Dermis microvascular lymphatic vessel endothelial cell (primary cell): ENCODE results near the gene TSPAN9. TPM values are rescaled to one million over a fixed set of nuclear protein-coding genes. Genes with fewer than 3 reads are reported as not detected.

Experiments
- DNase-seq, 2 donors: peaks; one replicate each; pipeline versions ENCODE4 v3.0.0 to v3.0.0-alpha.2; 2010; ENCODE audit warnings: low read depth in 2 of 2
- total RNA-seq: library from RNA; depleted of rRNA; stranded (reverse); fragments of >200 nt; gene quantifications from 2 replicates; pipeline ENCODE4 v1.2.1, GENCODE V29; 2014

TSPAN9 gene
- total RNA-seq, 1 donor from 2014 or later: 68.3 TPM

- no peak for DNase-seq
Observed at GRCh38 chr12:3138941-3139511, 61.8 kb downstream of the TSPAN9 start.

GRCh38 chr12:3139760-3140159, 62.6 kb downstream of the TSPAN9 start:
- no peak for DNase-seq

DNA sequence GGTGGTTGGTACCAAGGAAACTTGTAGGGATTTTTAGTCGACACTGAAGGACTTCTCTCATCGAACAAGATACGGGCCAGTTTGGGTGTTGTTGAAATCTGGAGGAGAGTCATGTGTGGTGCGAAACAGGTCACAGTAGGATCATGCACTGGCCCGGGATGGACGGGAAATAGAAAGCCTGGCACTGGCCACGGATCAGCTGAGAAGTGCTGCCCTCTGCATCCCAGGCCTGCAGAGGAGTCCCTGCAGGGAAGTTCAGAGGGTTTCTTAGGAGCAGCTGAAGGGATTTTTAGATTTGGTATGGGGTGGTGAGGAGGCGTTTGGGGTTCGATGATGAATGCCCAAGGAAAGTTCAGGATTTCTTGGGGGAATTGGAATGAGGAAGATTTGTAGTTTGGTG, 63.1 kb downstream of the TSPAN9 start:
- DNase-seq: no peak

- DNase-seq: no peak
Observed at GRCh38 chr12:3141339-3142321, 64.5 kb downstream of the TSPAN9 start.

- no peak for DNase-seq
Observed at GRCh38 chr12:3142386-3142785, 65.2 kb downstream of the TSPAN9 start.

- no peak for DNase-seq
Observed at GRCh38 chr12:3144495-3144894, 67.3 kb downstream of the TSPAN9 start.

GRCh38 chr12:3145033-3145432, 67.9 kb downstream of the TSPAN9 start:
- DNase-seq: no peak

- DNase-seq: no peak
Observed at GRCh38 chr12:3145546-3146310, 68.5 kb downstream of the TSPAN9 start.

DNA sequence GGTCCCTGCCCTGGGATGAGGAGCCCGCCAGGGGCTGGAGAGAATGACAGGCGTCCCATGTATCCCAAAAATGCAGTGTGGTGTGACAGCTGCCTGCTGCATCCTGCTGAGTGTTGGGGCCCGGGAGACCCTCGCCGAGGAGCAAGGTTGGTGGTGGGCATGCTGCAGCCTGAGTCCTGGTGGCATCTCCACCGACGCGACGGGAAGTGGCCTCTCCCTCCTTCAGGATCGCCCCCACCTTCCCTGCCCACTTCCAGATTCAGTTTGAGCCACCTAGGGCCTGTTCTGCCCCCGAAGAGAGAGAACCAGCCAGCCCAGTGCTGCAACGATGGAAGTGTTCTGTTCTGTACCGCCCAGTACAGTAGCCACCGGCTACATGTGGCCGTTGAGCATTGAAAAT, 70.1 kb downstream of the TSPAN9 start:
- DNase-seq: no peak

GRCh38 chr12:3148366-3149000, 71.3 kb downstream of the TSPAN9 start:
- no peak for DNase-seq

DNA sequence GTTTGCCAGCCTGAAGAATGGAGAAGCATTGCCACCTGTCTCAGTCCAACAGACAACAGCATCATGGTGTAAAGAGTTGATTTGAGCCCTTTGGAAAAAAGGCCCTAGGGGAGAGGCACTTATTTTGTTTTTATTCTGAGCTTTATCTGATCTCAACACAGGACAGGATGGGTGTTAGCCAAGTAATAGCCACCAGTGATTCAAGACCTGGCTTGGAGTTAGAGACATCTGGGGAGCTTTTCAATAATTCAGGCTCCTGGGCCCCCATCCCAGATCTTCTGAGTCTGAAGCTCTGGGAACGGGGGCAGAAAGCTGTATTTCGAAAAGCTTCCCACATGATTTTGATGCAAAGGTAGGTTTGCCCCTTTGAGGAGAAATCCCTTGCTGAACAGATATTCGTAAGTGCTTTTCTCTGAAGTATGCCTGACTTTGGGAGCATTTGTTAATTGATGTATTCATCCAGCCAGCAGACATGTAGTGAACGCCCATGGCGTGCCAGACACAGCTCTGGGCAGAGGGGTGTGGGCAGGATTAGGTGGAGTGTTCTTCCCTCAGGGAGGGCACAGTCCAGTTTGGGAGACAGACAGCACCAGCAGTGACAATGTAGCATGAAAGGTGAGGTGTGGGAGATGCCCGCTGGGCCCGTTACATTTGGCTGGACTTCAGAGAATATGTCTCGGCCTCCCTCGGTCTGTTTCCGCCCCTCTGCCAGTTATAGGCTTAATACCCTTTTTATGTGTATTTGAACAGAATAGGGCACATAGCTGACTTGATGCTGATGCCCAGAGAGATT, 72.5 kb downstream of the TSPAN9 start:
- DNase-seq: no peak

- DNase-seq: no peak
Observed at GRCh38 chr12:3150308-3150670, 73.1 kb downstream of the TSPAN9 start.

GRCh38 chr12:3150931-3151835, 74.0 kb downstream of the TSPAN9 start:
- peak; percentile 48 to 53 for DNase-seq

- peak in 1 of 2 donors; percentile 56 for DNase-seq
Observed at GRCh38 chr12:3152011-3152511, 74.9 kb downstream of the TSPAN9 start.

DNA sequence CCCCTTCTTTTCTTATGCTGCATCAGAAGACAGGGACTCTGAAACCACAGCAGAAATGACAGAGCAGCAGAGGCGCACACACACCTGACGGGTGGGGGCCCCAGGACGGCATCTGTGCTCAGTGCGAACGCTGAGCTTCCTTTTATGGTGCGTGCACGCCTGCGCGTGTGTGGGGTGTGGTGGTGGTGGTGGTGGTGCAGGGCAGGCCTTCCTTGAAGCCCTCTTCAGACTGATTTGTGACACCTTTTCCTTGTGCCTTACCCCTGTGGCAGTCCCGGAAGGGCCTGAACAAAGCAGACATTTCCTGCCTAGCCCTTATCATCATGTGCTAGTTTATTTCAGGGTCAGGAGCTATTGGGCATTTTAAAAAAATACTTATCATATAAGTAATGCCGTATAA, 75.7 kb downstream of the TSPAN9 start:
- DNase-seq: peak in 1 of 2 donors; percentile 72

GRCh38 chr12:3154006-3154405, 76.8 kb downstream of the TSPAN9 start:
- DNase-seq: no peak

- DNase-seq: no peak
Observed at GRCh38 chr12:3155702-3156370, 78.7 kb downstream of the TSPAN9 start.

- no peak for DNase-seq
Observed at GRCh38 chr12:3157581-3158323, 80.6 kb downstream of the TSPAN9 start.
